Nephron progenitor cell (in vitro differentiated cells): ENCODE results near the gene FAM219B.

Experiments used
- DNase-seq: peaks from one replicate; pipeline ENCODE4 v3.0.0; 2021
- H3K27ac Mint-ChIP-seq: 2 replicates; pipeline ENCODE4 v1.8.0; 2021; ENCODE audit warnings: mild to moderate bottlenecking, moderate library complexity, mixed read lengths
- H3K27me3 Mint-ChIP-seq: 2 replicates; pipeline ENCODE4 v1.8.0; 2021; ENCODE audit warnings: mild to moderate bottlenecking, low read depth, mixed read lengths; ENCODE audit not compliant: poor library complexity
- H3K36me3 Mint-ChIP-seq: 2 replicates; pipeline ENCODE4 v1.8.0; 2021; ENCODE audit warnings: low read depth, mixed read lengths
- H3K4me1 Mint-ChIP-seq: 2 replicates; pipeline ENCODE4 v1.8.0; 2021; ENCODE audit warnings: mixed read lengths
- H3K4me3 Mint-ChIP-seq: 2 replicates; pipeline ENCODE4 v1.8.0; 2021; ENCODE audit warnings: mild to moderate bottlenecking, moderate library complexity, mixed read lengths
- H3K9me3 Mint-ChIP-seq: 2 replicates; pipeline ENCODE4 v1.8.0; 2021; ENCODE audit warnings: mild to moderate bottlenecking, moderate library complexity, mixed read lengths
- TF ChIP-seq, protein P1 (sequence below): fragments of 200-600 bp; sonication (generic); IDR thresholded peaks from 2 replicates; pipeline ENCODE4 v1.5.0; 2021; ENCODE audit warnings: antibody characterized with exemption

Gene FAM219B

DNA sequence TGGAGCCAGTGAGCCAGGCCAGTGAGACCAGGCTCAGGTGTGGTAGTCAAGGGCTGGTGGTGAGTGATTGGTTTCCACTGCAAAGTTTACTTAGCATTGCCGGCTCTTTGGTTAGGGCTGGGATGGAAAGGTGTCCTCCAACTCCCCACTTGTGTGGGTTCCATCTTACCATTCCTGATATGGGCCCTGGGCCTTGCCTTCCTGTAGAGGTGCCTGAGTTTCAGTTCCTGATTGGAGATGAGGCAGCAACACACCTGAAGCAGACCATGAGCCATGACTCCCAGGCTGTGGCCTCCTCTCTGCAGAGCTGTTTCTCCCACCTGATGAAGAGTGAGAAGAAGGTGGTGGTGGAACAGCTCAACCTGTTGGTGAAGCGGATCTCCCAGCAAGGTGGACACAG, 13.7 kb downstream of the FAM219B start:
- H3K27me3 Mint-ChIP-seq, result no peaks in the 10 kb centered on the region
- peaks cover 28% of the 10 kb centered on the region for H3K4me1 Mint-ChIP-seq
- no peak overlapping the region for H3K4me3 Mint-ChIP-seq
- H3K36me3 Mint-ChIP-seq, result peaks cover 27% of the 10 kb centered on the region
- no peaks in the 10 kb centered on the region for H3K9me3 Mint-ChIP-seq
- no peak for DNase-seq
- no peak overlapping the region for H3K27ac Mint-ChIP-seq
- TF ChIP-seq, protein P1, sequence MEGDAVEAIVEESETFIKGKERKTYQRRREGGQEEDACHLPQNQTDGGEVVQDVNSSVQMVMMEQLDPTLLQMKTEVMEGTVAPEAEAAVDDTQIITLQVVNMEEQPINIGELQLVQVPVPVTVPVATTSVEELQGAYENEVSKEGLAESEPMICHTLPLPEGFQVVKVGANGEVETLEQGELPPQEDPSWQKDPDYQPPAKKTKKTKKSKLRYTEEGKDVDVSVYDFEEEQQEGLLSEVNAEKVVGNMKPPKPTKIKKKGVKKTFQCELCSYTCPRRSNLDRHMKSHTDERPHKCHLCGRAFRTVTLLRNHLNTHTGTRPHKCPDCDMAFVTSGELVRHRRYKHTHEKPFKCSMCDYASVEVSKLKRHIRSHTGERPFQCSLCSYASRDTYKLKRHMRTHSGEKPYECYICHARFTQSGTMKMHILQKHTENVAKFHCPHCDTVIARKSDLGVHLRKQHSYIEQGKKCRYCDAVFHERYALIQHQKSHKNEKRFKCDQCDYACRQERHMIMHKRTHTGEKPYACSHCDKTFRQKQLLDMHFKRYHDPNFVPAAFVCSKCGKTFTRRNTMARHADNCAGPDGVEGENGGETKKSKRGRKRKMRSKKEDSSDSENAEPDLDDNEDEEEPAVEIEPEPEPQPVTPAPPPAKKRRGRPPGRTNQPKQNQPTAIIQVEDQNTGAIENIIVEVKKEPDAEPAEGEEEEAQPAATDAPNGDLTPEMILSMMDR, result no peak

DNA sequence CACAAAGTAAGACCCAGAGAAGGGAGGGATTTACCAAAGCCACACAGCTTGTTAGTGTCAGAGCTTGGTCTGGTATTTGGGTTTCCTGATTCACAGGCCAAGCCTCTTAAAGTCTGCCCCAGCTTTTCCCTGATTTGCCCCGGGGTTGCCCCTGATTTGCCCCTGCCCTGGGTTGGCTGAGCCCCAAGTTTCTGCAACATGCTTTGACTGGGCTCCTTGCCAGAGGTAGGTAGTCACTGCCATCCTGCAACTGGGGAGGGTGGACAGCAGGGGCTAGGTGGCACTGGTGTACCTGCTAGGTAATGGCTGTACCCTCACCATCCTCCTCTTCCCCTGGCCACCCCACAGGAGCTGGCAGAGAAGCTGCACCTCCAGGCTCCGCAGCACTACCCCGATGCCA, 14.3 kb downstream of the FAM219B start:
- no peak for DNase-seq
- Mint-ChIP-seq H3K4me1 (peaks cover 30% of the 10 kb centered on the region), H3K4me3 (no peak overlapping the region), H3K9me3 (no peaks in the 10 kb centered on the region), H3K36me3 (peaks cover 27% of the 10 kb centered on the region), H3K27ac (no peak overlapping the region), H3K27me3 (no peaks in the 10 kb centered on the region)
- TF ChIP-seq, protein P1, result no peak

DNA sequence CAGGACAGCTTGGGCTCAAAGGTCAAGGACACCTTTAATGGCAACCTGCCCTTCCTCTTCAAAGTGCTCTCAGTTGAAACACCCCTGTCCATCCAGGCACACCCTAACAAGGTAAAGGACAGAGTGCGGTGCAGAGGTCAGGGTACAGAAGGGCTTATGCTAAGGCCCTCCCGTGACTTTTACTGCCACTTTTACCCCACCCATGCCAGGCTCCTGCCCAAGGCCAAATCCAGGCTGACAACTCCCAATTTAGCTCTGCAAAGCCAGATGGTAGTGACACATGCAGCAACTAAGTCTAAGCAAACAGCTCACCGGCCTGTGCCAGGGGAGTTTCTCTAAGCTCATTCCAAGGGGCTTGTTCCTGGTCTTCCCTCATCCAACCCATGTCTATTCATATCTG, 15.2 kb downstream of the FAM219B start:
- Mint-ChIP-seq H3K4me3 (peak overlapping the region; percentile 63), H3K36me3 (peaks cover 22% of the 10 kb centered on the region), H3K4me1 (peaks cover 33% of the 10 kb centered on the region), H3K27ac (no peak overlapping the region), H3K27me3 (peaks cover 5% of the 10 kb centered on the region), H3K9me3 (no peaks in the 10 kb centered on the region)
- TF ChIP-seq, protein P1, result no peak
- DNase-seq, result no peak

DNA sequence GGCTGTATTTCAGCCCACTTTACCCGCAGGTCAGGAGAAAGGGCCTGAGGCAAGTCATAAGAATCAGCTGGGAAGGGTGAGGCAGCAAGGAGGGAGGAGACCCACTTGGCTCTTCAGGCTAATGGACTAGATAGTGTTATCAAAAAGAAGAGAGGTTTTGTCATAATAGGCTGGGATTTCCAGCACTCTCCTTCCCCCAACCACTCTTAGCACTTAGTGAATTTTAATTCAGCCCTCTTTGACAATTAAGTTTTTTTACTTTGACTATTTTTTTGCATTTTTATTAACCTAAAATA, 16.0 kb downstream of the FAM219B start:
- TF ChIP-seq, protein P1, result no peak
- peak overlapping the region; percentile 88 for H3K4me3 Mint-ChIP-seq
- no peak for DNase-seq
- H3K27me3 Mint-ChIP-seq, result peaks cover 10% of the 10 kb centered on the region
- H3K4me1 Mint-ChIP-seq, result peaks cover 33% of the 10 kb centered on the region
- no peak overlapping the region for H3K27ac Mint-ChIP-seq
- H3K36me3 Mint-ChIP-seq, result peaks cover 21% of the 10 kb centered on the region
- H3K9me3 Mint-ChIP-seq, result no peaks in the 10 kb centered on the region

DNA sequence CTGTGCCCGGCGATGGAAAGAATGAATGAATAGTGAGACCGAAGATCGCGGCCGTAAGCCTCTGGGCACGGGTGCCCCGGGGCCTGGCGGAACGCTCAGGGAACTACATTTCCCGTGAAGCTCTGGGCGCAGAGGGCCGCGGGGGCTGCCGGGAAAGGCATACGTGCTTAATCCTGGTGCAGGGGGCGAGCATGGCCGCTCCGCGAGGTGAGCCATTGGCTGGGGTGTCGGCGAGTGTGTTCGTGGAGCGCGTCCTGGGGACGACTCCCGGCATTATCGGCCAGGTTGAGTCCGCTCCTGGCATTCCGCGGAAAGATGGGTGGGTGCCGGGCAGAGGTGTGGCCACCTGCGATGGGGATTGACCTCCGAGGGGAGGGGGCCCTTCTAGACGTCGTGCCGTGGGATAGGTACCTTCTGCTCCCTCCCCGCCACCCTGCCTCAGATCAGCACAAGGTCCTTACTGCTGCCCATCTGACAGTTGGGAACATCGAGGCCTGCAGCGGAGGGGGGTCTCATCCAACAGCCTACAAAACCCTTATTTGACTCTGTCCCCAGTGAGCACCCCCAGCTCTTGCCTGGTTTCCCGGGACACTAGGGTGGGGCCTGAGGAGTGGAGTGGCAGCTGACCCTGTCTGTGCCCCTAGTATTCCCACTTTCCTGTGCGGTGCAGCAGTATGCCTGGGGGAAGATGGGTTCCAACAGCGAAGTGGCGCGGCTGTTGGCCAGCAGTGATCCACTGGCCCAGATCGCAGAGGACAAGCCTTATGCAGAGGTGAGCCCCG, 16.6 kb downstream of the FAM219B start, which contains the start of gene MPI:
TSS of gene MPI (plus strand) at position 160 of the 782 bp plus-strand sequence. CDS start at position 192, 32 bp downstream.
- Mint-ChIP-seq H3K4me3 (peak within 1 kb of the TSS; percentile 88), H3K4me1 (peaks cover 33% of the 10 kb centered on the region), H3K27me3 (peaks cover 10% of the 10 kb centered on the region), H3K9me3 (no peaks in the 10 kb centered on the region), H3K36me3 (peaks cover 17% of the 10 kb centered on the region), H3K27ac (peak within 1 kb of the TSS; percentile 19)
- DNase-seq, result peak; percentile 90
- TF ChIP-seq, protein P1, result no peak

DNA sequence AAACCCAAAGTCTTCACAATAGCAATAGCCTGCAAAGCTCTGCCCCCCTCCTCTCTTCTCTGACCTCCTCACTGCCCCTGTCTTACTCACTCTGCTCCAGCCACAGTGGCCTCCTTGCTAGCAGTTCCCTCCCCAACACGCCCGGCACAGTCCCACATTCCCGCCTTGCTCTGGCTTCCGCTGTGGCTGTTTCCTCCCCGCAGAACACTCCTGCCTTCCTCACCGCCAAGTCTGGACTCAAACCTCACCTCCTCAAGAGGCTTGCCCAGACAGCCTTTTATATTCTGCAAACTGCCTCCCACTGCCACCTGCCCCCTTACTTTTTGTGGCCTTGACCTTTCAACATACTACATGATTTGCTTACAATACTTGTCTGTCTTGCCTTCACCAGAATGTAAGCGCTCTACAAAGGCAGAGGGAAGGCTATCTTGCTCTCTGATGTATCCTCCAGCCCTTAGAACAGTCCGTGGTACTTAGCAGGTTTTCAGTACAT, 17.2 kb downstream of the FAM219B start:
- Mint-ChIP-seq H3K4me3 (peak overlapping the region; percentile 88), H3K4me1 (peaks cover 38% of the 10 kb centered on the region), H3K27me3 (peaks cover 10% of the 10 kb centered on the region), H3K36me3 (peaks cover 17% of the 10 kb centered on the region), H3K9me3 (no peaks in the 10 kb centered on the region), H3K27ac (peak overlapping the region; percentile 19)
- DNase-seq, result peak; percentile 50
- TF ChIP-seq, protein P1, result no peak
